NCI-H146 (cell line): ENCODE results near the gene DACH1.

Source experiments
- DNase-seq: peaks from one replicate; lab custom pipeline; 2025; lab: John Stamatoyannopoulos, UW

The DACH1 gene

DNA sequence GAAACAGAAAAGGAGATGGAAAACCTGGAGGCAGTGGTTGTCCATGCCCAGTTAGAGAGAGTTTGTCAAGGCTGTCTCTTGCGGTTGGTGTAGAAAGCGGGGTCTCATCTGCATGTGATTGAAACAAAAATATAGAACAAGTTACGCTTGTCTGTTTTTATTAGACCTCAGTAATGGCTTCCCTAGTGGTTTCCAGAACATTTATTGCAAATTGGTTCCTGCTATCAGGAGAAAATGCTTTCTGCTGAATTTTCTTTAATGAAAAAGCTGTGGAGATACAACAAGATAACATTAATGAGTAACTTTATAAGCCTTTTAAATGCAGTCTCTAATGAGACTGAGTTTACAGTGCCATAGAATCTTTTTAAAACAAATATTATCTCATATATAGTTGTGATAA, 378.0 kb downstream of the DACH1 start:
- DNase-seq: no peak

DNA sequence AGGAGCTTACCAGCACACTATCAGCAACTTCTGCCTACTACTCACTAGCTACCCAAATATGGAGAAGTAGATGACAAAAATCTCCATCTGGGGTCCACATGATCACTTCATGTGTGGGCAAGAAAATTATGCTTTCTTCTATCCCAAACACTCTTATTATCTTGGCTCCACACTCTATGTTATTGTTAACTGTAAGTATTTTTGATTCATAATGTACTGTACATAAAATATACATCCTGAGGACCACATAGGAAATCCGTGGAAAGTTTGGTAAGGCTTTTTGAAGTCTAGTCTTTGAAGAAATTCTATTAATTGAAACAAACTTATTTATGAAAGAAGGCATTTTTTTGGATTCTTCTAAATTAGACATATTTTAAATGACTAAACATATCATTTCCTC, 378.8 kb downstream of the DACH1 start:
- DNase-seq: no peak

DNA sequence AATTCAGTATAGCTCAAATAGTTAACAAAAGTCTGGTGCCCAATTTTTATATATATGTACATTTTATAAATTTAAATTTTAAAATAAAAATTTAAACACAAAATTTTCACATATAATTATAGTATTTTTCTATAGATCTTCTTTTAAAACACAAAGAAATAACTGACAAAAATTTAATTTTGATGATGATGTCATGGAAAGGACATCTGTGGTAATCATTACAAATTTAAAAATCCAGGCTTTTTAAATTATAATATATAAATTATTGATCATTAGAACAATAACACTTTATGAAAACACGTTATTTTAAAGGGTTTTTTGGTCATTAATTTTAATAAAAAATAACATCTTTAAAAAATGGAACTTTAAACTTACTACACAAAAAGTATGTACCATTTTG, 381.1 kb downstream of the DACH1 start:
- no peak for DNase-seq

DNA sequence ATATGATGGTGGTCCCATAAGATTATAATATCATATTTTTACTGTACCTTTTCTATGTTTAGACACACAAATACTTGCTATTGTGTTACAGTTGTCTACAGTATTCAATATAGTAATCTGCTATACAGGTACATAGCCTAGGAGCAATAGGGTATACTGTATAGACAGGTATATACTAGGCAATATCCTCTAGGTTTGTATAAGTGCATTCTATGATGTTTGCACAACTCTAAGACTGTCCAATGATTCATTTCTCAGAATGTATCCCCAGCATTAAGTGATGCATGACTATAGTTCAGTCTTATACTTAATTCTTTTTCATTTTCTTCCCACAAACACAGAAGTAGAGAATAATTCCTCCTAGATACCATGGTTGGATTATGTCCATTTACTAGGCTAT, 383.3 kb downstream of the DACH1 start:
- no peak for DNase-seq

DNA sequence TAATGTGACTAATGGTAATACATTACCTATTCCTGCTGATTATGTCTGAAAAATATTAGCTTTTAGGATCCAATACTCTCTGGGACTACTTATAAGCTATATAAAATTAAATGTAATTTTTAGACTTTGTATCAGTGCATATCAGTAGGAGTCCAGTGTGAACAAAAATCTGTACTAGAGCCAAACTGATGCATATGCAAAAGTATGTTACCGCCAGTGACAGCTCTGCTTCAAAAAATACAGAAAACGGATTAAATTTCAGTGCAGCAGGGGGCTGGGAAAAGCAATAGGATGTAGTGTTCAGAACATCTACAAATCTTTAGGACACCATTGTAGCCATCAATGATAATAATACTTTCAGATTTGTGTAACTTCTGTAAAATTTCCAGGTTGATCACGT, 385.5 kb downstream of the DACH1 start:
- DNase-seq: no peak

DNA sequence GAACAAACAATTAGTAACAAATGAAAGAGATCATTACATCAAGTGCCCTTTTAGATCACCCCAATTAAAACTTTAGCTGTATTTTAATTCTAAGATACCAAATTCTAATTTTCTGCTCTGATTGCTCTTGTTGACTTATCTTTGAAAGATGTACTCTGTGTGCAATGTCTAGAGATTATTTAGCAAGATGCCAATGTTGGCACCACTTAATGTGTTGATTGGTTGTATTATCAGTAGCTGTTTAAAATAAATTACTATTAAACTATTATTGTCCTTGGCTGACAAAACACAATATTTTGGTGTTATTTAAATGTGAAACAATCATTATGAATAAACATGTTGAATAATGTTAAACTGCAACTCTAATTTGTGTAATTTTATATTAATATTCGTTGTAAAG, 386.0 kb downstream of the DACH1 start:
- DNase-seq: no peak

DNA sequence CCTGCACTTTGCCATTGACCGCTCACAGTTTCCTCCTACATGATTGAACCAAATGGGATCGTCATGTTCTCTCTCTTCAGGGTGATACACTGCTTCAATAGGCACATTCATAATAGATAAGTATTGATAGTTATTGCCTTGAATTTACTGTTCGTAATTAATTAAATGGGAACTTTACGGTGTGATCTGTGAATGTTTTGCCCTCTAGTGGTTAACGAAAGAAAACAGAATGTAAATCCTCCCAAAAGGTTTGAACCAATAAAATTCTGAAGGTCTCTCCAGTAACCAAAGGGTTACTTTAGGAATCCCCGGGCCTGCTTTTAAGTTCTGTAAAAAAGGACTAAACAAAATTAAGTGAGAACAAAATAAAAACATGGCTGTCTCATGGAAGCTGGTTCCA, 389.3 kb downstream of the DACH1 start:
- no peak for DNase-seq

DNA sequence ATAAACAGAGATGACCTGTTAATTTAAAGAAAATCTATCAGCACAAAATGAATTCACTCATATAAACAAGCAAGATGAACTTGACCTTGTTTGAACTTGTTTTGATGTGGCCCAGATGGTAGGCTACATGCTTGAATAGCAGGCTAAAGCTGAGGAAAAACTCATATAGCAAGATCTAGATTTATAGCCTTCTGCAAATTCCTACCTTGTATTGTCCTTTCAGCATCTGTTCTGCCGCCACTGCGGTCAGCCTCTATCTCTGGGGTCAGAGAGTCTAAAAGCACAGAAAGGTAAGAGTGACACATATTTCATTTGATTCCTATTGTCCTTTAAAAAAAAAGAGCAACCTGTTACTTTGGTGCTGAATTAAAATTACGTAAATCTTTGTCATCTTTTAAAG, 392.1 kb downstream of the DACH1 start:
- no peak for DNase-seq

DNA sequence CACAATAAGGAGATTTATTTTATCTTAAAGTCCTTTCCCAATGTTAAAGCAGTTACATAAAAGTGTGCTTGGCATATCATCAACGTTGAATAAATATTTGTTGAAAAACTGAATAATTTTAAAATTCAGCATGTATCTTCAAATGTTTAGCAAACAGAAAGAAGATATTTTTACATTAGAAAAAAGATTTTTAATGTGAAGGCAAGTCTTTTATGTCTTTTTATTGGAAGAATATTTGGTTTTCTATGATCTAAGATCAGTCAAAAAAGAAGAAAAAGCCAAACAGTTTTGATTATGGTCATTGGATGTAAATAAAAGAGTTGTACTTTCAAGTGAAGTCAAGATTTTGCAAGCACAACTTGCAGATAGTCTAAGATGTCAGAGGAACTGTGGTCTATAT, 397.4 kb downstream of the DACH1 start:
- no peak for DNase-seq

DNA sequence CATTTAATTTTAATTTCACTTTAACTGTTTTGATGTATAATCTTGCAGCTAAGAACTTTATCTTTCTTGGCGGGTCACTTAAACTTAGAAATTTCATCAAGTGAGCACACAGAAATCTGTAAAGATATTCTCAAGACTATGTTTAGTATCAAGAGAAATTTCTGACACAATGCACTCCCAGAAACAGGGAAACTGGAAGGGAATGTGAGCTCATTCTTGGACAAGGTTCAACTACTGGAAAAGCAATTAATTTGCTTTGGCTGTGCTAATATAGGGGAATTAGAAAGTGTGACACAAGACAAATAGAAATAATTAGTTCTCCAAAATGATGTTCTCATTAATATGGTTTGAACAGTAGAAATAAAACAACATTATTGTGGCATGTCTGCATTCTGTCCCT, 402.3 kb downstream of the DACH1 start:
- DNase-seq: no peak

DNA sequence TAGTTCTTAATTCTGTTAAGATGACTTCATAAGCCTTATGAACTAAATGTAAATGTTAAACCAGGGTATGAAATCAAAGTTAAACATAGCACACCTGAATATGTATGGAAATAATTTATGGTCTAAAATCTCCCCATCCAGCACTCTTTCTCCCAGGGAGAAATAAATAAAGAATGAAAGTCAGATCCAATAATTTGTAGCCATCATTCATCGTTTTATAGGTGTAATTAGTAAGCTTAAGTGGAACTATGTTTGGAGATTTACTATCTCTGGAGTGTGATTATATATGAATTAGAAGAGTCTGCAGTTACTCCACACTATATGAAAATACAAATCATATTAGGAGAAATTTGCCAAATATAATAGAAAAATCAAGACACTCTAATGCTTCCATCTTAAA, 405.1 kb downstream of the DACH1 start:
- DNase-seq: no peak

DNA sequence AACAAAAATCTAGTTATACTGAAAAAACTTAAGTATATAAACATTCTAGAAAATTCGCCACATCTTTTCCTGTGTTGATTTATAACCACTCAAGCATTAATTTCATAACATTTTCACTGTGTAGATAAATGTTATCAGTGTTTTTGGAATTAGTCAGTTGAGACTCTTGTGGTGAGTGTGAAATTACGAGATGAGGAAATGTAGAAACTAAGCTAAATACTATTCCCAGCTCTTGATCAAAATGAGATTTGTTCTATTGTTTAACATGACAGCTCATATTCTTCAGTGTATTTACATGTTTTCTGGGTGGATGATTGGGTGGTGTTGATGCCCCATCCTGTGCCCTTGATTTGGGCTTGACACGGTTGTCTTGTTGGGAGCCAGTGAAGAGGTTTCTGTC, 406.8 kb downstream of the DACH1 start:
- no peak for DNase-seq

DNA sequence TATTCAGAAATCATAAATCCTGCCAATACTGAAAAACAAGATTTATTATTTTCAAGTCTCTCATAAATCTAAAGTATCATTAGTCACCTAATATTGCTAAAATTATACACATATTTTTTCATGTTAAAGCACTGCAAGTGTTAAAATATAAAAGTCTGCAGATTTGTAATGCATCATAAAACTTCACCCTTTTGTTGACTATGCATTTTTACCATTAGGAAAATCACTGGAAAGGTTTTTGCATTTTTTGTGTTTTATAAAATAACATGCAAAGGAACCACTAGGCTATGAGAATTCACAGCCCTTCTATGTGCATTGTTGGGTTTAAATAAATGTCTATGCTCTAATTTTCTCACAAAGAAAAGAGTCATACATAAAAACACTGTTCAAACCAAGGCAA, 407.3 kb downstream of the DACH1 start:
- no peak for DNase-seq

DNA sequence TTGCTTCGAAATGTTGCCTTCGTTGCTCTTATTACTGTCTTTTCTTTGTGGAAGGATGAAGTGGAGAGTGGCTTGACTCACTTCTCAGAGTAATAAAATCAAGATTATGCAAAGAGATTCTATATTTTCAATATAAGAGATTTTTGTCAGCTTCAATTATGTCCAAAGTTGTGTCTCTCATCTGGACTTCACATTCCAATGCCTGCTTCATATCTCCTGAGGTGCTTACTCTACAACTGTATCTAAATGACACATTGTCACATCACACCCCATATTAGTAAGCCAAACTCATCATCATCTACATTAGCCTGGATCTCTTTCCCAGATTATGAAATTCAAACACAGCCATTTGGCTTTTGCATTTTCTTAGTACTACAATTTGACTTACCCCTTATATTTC, 409.4 kb downstream of the DACH1 start:
- no peak for DNase-seq

DNA sequence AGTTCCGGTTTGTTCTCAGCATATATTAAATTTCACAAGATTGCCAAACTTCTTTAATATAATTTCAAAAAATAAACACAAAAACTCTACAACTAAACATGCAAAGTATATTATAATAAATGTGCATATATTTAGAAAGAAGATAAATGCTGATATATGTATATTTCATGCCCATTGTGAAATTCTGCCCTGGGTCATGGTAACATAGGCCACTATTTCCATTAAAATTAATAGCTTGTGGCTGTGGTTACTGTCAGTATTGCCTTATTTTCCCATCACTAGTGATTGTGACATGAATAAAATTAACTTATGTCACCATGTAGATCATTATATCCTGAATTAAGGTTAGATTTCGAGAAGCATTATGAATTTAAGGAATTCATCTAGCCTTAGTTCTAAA, 410.9 kb downstream of the DACH1 start:
- DNase-seq: no peak

DNA sequence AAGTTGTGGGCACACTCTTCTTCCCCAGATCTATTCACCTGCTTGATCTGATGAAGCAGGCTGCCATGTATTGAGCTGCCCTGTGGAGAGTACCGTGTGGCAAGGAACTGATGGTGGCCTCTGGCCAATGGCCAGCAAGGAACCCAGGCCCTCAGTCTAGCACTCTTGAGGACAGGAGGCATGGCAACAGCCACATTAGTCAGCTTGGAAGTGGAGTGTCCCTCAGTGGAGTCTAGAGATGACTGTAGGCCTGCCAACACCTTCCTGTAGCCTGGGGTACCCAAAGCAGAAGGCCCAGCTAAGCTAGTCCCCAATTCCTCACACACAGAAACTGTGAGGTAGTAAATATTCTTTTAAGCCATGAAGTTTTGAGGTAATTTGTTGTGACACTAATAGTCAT, 412.5 kb downstream of the DACH1 start:
- DNase-seq: no peak

DNA sequence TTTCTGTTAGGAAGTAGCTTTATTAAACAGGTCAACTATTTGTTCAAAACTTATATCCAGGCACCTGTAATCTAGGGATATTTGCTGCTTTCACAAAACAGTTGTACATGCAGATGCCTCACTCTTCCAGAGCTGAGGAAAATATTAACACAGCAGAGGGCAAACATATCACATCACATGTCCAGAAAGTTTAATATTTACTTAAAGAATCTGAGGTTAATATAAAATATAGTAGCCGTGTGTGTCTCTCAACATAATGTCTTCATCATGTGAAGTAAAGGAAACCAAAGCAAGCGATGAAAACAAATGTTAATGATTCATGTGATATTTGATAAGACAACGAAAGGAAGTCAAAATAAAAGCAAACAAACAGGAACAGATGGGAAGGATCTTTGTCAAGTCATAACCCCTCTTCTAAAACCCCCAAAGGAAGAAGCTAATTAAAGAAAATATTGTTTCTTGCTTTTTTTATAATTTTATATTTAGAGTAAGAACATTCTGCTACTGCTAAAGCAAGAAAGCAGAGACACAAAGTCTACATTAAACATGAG, 418.8 kb downstream of the DACH1 start:
- DNase-seq: no peak

DNA sequence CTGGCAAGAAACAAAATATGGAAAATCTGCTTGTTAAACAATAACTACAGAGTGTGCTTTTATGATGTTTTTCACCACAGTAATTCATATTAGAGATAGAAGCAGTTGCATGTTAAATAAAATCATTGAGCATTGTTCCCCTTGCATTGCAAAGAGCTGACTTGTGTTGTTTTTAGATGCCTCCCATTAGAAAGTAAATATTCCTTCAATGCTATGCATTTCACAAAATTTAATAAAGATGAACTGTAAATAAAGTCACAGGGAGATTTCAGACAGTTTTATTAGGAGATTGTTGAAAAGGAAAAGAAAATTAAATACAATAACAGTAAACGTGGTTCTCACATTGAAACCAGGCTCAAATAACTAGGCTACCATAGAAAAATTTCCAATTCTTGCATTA, 429.3 kb downstream of the DACH1 start:
- DNase-seq: no peak

DNA sequence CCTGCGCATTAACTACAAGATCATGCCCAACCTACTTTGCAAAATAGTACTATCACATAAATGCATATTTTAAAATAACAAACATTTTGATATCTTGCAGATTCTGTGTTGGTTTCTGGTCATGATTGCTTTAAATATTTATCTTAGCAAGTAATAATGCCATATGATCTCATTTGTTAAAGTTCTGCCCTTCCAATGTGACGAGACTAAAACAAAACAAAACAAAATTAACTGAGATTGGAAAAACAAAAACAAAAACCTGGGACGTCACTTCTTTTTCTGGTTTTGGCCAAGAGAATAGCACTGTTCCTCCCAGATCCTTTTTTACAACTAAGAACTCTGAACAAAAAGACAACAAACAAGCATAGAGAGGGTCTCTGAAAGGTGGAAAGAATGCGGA, 436.3 kb downstream of the DACH1 start:
- no peak for DNase-seq

DNA sequence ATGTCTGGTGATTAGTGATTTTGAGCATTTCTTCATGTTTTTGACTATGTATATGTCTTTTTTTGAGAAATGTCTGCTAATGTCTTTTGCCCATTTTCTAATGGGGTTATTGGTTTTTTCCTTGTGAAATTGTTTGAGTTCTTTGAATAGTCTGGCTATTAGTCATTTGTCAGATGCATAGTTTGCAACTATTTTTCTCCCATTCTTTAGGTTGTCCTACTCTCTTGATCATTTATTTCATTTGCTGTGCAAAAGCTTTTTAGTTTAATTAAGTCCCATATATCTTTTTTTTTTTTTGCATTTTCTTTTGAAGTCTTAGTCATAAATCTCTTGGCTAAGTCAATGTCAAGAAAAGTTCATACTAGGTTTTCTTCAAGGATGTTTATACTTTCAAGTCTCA, 449.8 kb downstream of the DACH1 start:
- DNase-seq: no peak

DNA sequence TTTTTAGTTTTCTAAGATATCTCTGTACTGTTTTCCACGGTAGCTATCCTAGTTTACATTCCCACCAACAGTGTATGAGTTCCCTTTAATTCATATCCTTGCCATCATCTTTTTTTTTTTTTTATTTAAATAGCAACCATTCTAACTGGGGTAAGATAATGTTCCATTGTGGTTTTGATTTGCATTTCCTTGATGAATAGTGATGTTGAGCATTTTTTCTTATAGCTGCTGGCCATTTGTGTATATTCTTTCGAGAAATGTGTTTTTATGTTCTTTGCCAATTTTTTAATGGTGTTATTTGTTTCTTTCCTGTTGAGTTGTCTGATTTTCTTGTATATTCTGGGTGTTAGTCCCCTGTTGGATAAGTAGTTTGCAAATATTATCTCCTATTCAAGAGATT, 454.8 kb downstream of the DACH1 start:
- no peak for DNase-seq

DNA sequence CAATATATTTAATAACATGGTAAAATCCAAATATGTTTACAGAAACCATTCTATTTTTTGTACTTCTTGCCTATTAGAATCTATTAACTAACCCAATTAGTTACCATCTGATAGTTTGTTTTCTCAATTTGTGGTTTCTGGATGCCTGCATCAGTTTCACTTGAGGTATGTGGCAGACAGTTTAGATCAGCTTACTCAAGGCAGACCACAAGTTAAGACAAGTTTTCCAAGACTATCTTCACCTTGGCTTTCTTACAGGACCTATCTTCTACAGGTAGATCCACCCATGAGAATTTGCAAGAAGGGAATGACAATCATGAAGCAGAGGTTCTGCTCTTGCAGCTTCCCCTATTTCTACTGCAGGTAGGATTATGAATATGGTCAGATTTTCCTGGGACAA, 458.6 kb downstream of the DACH1 start:
- no peak for DNase-seq

DNA sequence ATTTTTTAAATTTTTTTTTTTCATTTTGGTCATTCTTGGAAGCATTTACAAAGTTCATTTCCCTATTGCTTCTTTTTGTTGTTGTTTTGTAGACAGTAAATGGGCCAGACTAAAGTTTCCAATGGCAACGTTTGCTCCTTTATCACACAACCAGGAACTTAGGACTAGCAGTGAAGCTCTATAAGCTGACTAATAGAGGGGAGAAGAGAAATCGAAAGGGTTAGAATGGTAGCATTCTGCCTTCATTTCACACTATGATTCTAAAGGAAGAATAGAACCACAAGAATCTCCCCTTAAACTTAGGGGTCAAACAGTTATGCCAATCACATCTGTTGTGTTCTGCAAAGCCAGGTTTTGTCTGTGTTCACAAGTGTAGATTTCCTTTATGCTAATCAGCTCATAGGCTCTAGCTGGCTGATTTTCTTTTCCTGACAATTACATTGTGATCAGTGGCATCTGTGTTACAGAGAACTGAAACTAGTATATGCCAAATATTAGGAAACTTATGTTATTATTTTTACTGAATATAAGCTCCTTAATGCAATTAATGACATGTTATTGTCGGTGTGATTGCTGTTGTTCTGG, 467.3 kb downstream of the DACH1 start:
- DNase-seq: no peak

DNA sequence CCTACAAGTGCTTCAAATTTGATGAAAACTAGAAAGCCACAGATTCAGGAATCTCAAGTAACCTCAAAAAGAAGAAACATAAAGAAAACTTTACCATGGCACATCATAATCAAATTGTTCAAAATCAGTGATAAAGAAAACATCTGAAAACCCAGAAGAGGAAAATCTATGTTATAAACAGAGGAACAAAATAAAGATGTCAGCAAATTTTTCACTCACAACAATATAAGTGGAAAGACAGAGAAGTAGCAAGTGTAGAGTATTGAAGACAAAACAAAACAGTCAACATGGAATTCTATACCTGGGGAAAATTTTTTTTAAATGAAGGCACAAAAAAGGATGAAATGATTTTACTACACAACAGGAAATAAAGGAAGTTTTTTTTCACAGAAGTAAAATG, 470.9 kb downstream of the DACH1 start:
- DNase-seq: no peak

DNA sequence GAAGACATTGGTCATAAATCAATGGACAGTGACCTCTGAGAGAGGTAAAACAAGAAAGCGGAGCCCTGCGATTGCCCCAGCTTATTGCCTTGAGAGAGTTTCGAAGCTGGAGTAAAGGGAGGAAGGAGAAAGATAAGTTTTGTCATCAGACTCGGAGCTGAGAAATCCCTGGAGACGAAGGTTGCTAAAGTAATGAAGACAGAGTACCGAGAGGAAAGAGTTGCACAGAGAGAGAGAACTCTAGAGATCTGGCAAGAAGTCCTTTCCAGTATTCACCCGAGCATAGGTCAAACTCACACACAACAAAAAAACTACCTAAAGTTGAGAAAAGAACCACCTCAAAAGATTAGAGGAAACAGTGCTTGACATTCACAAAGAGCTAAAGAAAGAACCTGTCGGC, 472.0 kb downstream of the DACH1 start:
- no peak for DNase-seq
